ENCODE data around the gene EZR.

DNA sequence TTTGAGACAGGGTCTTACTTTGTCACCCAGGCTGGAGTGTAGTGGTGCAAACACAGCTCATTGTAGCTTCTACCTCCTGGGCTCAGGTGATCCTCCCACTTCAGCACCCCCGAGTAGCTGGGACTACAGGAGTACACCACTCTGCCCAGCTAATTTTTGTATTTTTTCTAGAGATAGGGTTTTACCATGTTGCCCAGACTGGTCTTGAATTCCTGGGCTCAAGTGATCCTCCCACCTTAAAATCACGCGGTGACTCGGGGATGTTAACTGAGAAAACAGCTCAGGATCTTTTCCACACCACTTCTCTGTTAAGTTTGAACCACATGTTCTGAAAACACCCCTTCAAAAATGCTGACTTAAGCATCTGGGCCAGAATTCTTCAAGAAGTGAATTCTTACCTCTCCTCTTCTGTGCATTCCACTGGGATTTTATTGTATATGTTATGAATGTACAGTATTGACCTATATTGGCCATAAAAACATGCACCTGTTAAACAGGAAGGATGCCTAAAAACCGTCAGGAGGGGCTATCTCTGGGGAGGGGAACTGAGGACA lies 96.9 kb downstream of the EZR start:
- TF ChIP-seq, protein P1, sequence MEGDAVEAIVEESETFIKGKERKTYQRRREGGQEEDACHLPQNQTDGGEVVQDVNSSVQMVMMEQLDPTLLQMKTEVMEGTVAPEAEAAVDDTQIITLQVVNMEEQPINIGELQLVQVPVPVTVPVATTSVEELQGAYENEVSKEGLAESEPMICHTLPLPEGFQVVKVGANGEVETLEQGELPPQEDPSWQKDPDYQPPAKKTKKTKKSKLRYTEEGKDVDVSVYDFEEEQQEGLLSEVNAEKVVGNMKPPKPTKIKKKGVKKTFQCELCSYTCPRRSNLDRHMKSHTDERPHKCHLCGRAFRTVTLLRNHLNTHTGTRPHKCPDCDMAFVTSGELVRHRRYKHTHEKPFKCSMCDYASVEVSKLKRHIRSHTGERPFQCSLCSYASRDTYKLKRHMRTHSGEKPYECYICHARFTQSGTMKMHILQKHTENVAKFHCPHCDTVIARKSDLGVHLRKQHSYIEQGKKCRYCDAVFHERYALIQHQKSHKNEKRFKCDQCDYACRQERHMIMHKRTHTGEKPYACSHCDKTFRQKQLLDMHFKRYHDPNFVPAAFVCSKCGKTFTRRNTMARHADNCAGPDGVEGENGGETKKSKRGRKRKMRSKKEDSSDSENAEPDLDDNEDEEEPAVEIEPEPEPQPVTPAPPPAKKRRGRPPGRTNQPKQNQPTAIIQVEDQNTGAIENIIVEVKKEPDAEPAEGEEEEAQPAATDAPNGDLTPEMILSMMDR (IDR thresholded peaks at IDR 0.05) = no peak
- TF ChIP-seq ZFX (IDR thresholded peaks at IDR 0.05; ENCODE audit: borderline replicate concordance) = no peak

Data from 22Rv1 (cell line).